WTC11 (cell line): ENCODE data around the gene RGS14.

Source experiments
- ARID4B ChIP-seq: sonication (generic); formaldehyde crosslinking; IDR thresholded peaks from 2 replicates; pipeline ENCODE4 v1.8.0; 2023; ENCODE audit warnings: missing genetic modification reagents, mild to moderate bottlenecking, borderline replicate concordance
- CREM ChIP-seq: sonication (generic); formaldehyde crosslinking; IDR thresholded peaks from 2 replicates; pipeline ENCODE4 v1.8.1; 2022; ENCODE audit warnings: mild to moderate bottlenecking, missing genetic modification reagents, moderate library complexity
- CTCF ChIP-seq: fragments of 200-600 bp; IDR thresholded peaks from 2 replicates; pipeline ENCODE4 v1.8.0; 2022; ENCODE audit warnings: antibody characterized with exemption
- ESRRA ChIP-seq: sonication (generic); formaldehyde crosslinking; IDR thresholded peaks from 2 replicates; pipeline ENCODE4 v1.8.1; 2022; ENCODE audit warnings: mild to moderate bottlenecking, missing genetic modification reagents, borderline replicate concordance
- FOXP1 ChIP-seq: sonication (generic); formaldehyde crosslinking; IDR thresholded peaks from 2 replicates; pipeline ENCODE4 v1.8.0; 2022; ENCODE audit warnings: missing genetic modification reagents, mild to moderate bottlenecking, moderate library complexity, borderline replicate concordance
- GABPB1 ChIP-seq: sonication (generic); formaldehyde crosslinking; IDR thresholded peaks from 2 replicates; pipeline ENCODE4 v1.8.1; 2023; ENCODE audit warnings: mild to moderate bottlenecking, missing genetic modification reagents
- NFE2L1 ChIP-seq: sonication (generic); formaldehyde crosslinking; IDR thresholded peaks from 2 replicates; pipeline ENCODE4 v1.8.1; 2023; ENCODE audit warnings: missing genetic modification reagents
- NR1H2 ChIP-seq: sonication (generic); formaldehyde crosslinking; IDR thresholded peaks from 2 replicates; pipeline ENCODE4 v1.9.0; 2021; ENCODE audit warnings: mild to moderate bottlenecking, moderate library complexity, missing genetic modification reagents
- NR2C2 ChIP-seq: sonication (generic); formaldehyde crosslinking; IDR thresholded peaks from 2 replicates; pipeline ENCODE4 v1.8.0; 2022; ENCODE audit warnings: mild to moderate bottlenecking, missing genetic modification reagents
- TCF7 ChIP-seq: sonication (generic); formaldehyde crosslinking; IDR thresholded peaks from 2 replicates; pipeline ENCODE4 v1.8.0; 2022; ENCODE audit warnings: mild to moderate bottlenecking, low read depth, missing genetic modification reagents, moderate library complexity
- TP53 ChIP-seq: sonication (generic); formaldehyde crosslinking; IDR thresholded peaks from 2 replicates; pipeline ENCODE4 v1.8.1; 2023; ENCODE audit warnings: mild to moderate bottlenecking, missing genetic modification reagents
- TF ChIP-seq, protein P1 (sequence below): sonication (generic); formaldehyde crosslinking; IDR thresholded peaks from 2 replicates; pipeline ENCODE4 v1.8.1; 2023; ENCODE audit warnings: mild to moderate bottlenecking, missing genetic modification reagents, borderline replicate concordance
- TF ChIP-seq, protein P2 (sequence below): sonication (generic); formaldehyde crosslinking; IDR thresholded peaks from 2 replicates; pipeline ENCODE4 v1.8.1; 2023; ENCODE audit warnings: mild to moderate bottlenecking, missing genetic modification reagents, moderate library complexity
- TF ChIP-seq, protein P3 (sequence below): sonication (generic); formaldehyde crosslinking; IDR thresholded peaks from 2 replicates; pipeline ENCODE4 v1.8.0; 2023; ENCODE audit warnings: missing genetic modification reagents

DNA sequence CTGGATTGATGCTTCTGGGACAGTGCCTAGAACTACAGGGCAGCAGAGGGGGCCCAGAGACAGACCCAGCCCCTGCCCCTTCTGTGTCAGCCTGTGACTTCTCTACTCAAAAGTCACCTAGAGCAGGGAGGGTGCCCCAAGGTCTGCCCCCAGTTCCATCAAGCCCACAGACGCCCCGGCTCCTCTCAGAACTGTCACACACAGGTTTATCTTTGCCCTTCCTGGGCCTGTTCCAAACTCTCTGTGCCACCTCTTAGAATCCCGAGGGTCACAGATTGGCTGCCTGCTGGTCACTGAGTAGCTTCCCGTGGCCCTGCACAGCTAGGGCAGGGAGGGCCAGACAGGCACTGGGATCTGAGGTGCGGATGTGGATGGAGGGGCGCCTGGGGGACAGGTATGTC lies 1.7 kb downstream of the RGS14 start:
- TF ChIP-seq, protein P1, sequence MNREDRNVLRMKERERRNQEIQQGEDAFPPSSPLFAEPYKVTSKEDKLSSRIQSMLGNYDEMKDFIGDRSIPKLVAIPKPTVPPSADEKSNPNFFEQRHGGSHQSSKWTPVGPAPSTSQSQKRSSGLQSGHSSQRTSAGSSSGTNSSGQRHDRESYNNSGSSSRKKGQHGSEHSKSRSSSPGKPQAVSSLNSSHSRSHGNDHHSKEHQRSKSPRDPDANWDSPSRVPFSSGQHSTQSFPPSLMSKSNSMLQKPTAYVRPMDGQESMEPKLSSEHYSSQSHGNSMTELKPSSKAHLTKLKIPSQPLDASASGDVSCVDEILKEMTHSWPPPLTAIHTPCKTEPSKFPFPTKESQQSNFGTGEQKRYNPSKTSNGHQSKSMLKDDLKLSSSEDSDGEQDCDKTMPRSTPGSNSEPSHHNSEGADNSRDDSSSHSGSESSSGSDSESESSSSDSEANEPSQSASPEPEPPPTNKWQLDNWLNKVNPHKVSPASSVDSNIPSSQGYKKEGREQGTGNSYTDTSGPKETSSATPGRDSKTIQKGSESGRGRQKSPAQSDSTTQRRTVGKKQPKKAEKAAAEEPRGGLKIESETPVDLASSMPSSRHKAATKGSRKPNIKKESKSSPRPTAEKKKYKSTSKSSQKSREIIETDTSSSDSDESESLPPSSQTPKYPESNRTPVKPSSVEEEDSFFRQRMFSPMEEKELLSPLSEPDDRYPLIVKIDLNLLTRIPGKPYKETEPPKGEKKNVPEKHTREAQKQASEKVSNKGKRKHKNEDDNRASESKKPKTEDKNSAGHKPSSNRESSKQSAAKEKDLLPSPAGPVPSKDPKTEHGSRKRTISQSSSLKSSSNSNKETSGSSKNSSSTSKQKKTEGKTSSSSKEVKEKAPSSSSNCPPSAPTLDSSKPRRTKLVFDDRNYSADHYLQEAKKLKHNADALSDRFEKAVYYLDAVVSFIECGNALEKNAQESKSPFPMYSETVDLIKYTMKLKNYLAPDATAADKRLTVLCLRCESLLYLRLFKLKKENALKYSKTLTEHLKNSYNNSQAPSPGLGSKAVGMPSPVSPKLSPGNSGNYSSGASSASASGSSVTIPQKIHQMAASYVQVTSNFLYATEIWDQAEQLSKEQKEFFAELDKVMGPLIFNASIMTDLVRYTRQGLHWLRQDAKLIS (CRISPR knock-in tag), result no peak
- no peak for TF ChIP-seq CREM
- TF ChIP-seq NR2C2 (CRISPR knock-in tag), result no peak
- no peak for TF ChIP-seq GABPB1
- TF ChIP-seq, protein P2, sequence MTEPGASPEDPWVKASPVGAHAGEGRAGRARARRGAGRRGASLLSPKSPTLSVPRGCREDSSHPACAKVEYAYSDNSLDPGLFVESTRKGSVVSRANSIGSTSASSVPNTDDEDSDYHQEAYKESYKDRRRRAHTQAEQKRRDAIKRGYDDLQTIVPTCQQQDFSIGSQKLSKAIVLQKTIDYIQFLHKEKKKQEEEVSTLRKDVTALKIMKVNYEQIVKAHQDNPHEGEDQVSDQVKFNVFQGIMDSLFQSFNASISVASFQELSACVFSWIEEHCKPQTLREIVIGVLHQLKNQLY (CRISPR knock-in tag), result no peak
- no peak for TF ChIP-seq CTCF
- TF ChIP-seq, protein P3, sequence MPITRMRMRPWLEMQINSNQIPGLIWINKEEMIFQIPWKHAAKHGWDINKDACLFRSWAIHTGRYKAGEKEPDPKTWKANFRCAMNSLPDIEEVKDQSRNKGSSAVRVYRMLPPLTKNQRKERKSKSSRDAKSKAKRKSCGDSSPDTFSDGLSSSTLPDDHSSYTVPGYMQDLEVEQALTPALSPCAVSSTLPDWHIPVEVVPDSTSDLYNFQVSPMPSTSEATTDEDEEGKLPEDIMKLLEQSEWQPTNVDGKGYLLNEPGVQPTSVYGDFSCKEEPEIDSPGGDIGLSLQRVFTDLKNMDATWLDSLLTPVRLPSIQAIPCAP, result no peak
- TF ChIP-seq TCF7 (CRISPR knock-in tag), result no peak
- TF ChIP-seq NR1H2 (CRISPR knock-in tag), result no peak
- TF ChIP-seq TP53 (CRISPR knock-in tag), result no peak
- TF ChIP-seq FOXP1 (CRISPR knock-in tag), result no peak
- no peak for TF ChIP-seq ESRRA (CRISPR knock-in tag)
- no peak for TF ChIP-seq NFE2L1 (CRISPR knock-in tag)
- no peak for TF ChIP-seq ARID4B (CRISPR knock-in tag)
